ENCODE measurements around the gene NAALADL1.
A peak's percentile ranks its signal among the peaks of the same experiment; 100 is the strongest.
"Not testable (repeated sequence)": the region's sequence is repeated elsewhere in the genome, so short reads cannot be mapped to it uniquely, and the experiment has no call there.

The NAALADL1 gene

DNA sequence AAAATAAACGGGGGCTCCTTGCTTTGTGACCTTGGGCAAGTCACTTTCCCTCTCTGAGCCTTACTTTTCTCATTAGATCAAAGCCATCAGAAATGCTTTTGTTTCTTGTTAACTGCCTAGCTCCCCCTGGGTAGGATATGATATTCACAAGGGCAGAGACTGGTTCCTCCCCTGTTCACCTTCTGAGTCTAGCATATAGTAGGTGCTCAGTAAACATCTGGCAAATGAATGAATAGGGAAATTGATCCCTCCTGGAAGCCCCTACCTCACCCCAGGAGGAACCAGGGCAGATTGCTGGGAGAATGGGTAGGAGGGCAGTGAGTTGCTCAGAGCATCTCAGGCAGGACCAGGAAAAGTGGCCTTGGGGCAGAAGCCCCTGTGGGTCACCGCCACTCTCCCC, 23.9 kb downstream of the NAALADL1 start:
- no peak for DNase-seq (ENCODE audit: low read depth)
- no peak overlapping the region for H3K4me3 ChIP-seq (ENCODE audit: control insufficient read depth, low read depth, low read length)
- TF ChIP-seq, protein P1, sequence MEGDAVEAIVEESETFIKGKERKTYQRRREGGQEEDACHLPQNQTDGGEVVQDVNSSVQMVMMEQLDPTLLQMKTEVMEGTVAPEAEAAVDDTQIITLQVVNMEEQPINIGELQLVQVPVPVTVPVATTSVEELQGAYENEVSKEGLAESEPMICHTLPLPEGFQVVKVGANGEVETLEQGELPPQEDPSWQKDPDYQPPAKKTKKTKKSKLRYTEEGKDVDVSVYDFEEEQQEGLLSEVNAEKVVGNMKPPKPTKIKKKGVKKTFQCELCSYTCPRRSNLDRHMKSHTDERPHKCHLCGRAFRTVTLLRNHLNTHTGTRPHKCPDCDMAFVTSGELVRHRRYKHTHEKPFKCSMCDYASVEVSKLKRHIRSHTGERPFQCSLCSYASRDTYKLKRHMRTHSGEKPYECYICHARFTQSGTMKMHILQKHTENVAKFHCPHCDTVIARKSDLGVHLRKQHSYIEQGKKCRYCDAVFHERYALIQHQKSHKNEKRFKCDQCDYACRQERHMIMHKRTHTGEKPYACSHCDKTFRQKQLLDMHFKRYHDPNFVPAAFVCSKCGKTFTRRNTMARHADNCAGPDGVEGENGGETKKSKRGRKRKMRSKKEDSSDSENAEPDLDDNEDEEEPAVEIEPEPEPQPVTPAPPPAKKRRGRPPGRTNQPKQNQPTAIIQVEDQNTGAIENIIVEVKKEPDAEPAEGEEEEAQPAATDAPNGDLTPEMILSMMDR (conservative IDR thresholded peaks at IDR 0.05; ENCODE audit: control insufficient read depth, insufficient read depth, low read depth, low read length) = no peak

- TF ChIP-seq, protein P1 (conservative IDR thresholded peaks at IDR 0.05; ENCODE audit: control insufficient read depth, insufficient read depth, low read depth, low read length) = no peak
- no peak for DNase-seq (ENCODE audit: low read depth)
These were observed 26.1 kb downstream of the NAALADL1 start for GRCh38 chr11:65032216-65032615.

DNA sequence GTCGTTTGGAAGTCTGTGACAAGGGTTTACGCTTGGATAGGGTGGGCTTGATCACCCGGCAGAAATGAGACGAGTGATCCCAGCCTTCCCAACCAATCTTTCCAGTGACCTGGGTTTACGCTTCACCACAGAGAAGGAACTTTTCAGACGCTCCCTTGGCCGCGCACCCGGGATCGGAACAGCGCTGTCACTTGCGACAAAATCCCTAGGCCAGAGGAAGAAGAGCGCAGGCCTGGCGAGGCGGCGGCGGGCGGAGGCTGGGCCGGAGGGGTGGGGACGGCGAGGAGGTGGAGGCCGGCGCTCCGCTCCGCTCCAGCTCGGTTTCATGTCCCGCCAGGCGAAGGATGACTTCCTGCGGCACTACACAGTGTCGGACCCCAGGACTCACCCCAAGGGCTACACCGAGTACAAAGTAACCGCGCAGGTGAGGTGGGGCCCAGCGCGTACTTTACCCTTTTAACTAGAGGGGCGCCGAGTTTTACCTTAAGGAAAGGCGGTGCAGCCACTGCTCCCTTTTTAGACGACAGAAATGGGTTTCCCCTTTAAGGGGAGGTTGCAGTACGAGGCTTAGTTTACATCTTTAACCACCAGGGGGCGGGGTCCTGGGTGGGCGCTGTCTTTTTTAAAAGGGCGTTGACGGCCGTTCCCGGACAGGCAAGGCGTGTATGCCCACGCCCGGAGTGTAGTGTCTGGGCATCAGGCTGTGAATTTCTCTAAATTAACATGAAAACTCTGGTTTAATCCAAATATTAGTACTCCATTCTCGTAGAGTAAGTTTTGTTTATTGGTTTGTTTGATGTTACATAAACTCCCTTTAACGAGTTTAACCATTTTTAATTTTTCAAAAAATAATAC, 30.9 kb downstream of the NAALADL1 start, which contains the start of gene SNX15:
TSS of gene SNX15 (plus strand) at position 227 of the 855 bp plus-strand sequence. CDS start at position 326, 99 bp downstream.
- DNase-seq (ENCODE audit: low read depth) = peak; percentile 95

More at GRCh38 chr11:65032216-65032615, 26.1 kb downstream of the NAALADL1 start:
- H3K4me3 ChIP-seq (ENCODE audit: control insufficient read depth, low read depth, low read length) = no peak overlapping the region

GRCh38 chr11:65026810-65027209, 31.5 kb downstream of the NAALADL1 start:
- TF ChIP-seq, protein P1 (conservative IDR thresholded peaks at IDR 0.05; ENCODE audit: control insufficient read depth, insufficient read depth, low read depth, low read length) = no peak
- peak; percentile 78 for DNase-seq (ENCODE audit: low read depth)

More for the DNA sequence above, 30.9 kb downstream of the NAALADL1 start, which contains the start of gene SNX15:
- TF ChIP-seq, protein P1 (conservative IDR thresholded peaks at IDR 0.05; ENCODE audit: control insufficient read depth, insufficient read depth, low read depth, low read length) = peak; percentile 61
- peak within 1 kb of the TSS; percentile 70 for H3K4me3 ChIP-seq (ENCODE audit: control insufficient read depth, low read depth, low read length)

GRCh38 chr11:65023502-65023901, 34.9 kb downstream of the NAALADL1 start:
- H3K4me3 ChIP-seq (ENCODE audit: control insufficient read depth, low read depth, low read length); DNase-seq (ENCODE audit: low read depth): not testable (repeated sequence)

More at GRCh38 chr11:65026810-65027209, 31.5 kb downstream of the NAALADL1 start:
- peak overlapping the region; percentile 42 for H3K4me3 ChIP-seq (ENCODE audit: control insufficient read depth, low read depth, low read length)

DNA sequence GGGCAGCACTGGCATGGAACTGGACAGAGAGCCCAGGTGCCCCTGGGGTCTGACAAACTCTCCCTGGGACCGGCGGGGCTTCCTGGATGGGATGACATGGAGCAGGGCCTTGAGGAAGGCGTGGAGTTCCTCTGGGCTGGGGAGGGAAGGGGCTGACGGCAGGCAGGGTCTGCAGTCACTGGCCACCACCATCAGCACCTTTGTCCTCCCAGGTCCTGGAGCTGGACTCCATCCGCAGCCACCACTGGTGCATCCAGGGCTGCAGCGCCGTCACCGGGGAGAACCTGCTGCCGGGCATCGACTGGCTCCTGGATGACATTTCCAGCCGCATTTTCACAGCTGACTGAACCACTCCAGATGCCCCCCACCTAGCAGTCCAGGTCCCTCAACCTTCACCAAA, 36.8 kb downstream of the NAALADL1 start:
- TF ChIP-seq, protein P1 (conservative IDR thresholded peaks at IDR 0.05; ENCODE audit: control insufficient read depth, insufficient read depth, low read depth, low read length) = no peak
- no peak for DNase-seq (ENCODE audit: low read depth)
- H3K4me3 ChIP-seq (ENCODE audit: control insufficient read depth, low read depth, low read length) = no peak overlapping the region

DNA sequence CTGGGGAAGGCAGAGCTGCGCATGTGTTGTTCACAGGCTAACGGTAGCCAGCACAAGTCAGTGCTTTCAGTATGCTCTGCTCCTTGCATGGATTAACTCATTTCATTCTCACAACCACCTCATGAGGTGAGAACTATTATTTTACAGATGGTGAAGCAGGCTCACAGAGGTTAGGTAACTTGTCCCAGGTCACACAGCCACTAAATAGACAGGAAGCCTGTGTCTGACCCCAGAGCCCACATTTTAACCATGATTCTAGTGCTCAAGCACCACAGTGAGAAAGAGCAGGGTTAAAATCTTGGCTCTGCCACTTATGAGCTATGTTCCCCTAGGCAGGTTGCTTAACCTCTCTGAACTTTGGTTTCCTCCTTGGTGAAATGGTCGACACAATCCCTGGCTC, 37.4 kb downstream of the NAALADL1 start:
- no peak overlapping the region for H3K4me3 ChIP-seq (ENCODE audit: control insufficient read depth, low read depth, low read length)
- TF ChIP-seq, protein P1 (conservative IDR thresholded peaks at IDR 0.05; ENCODE audit: control insufficient read depth, insufficient read depth, low read depth, low read length) = no peak
- DNase-seq (ENCODE audit: low read depth) = no peak
